ENCODE measurements around the gene NR6A1. TPM values are rescaled to one million over a fixed set of nuclear protein-coding genes. Genes with fewer than 3 reads are reported as not detected.

Gene NR6A1
- polyA plus RNA-seq, 2 donors, result 0.68 to 1.4 TPM

DNA sequence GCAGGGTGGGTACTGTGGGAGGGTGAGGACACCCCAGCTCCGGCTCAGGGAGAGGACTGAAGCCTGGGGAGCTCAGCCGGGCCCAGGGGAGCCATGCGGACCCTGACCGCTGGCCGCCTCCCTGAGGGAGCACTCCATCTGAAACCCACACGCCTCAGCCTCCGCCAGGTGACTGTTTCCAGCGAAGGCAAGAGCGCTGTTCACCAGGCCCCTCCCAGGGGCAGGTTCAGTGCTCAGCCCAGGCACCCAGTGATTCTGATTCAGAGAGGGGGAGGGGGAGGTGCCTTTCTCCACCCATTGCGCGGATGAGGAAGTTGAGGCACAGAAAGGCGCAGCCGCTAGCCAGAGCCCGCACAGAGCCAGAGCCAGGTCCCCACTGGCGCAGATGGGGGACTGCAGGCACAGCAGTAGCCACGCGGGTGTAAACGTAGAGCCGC lies 293.9 kb downstream of the NR6A1 start:
- no peaks in the 10 kb centered on the region for H3K9me3 ChIP-seq (ENCODE audit: control insufficient read depth in 2 of 2, insufficient read depth in 1 of 2, low read depth in 1 of 2, low read length in 1 of 2)
- H3K36me3 ChIP-seq (ENCODE audit: control insufficient read depth in 2 of 2, insufficient read depth in 2 of 2, low read length in 1 of 2), result no peaks in the 10 kb centered on the region
- H3K4me3 ChIP-seq (ENCODE audit: low read depth in 1 of 2, low read length in 2 of 2), result peak overlapping the region in 1 of 2 donors; percentile 9
- peaks cover 0 to 9% of the 10 kb centered on the region in 2 donors for H3K27me3 ChIP-seq (ENCODE audit: control insufficient read depth in 1 of 2, insufficient read depth in 2 of 2, low read length in 2 of 2)
- WGBS, 2 donors, result 25 to 28% methylated on average over 19 of the region's 19 CpGs
- H3K27ac ChIP-seq (ENCODE audit: low read depth in 2 of 2, low read length in 1 of 2), result no peak overlapping the region
- H3K4me1 ChIP-seq (ENCODE audit: control insufficient read depth in 2 of 2, insufficient read depth in 2 of 2, low read length in 1 of 2), result no peaks in the 10 kb centered on the region

DNA sequence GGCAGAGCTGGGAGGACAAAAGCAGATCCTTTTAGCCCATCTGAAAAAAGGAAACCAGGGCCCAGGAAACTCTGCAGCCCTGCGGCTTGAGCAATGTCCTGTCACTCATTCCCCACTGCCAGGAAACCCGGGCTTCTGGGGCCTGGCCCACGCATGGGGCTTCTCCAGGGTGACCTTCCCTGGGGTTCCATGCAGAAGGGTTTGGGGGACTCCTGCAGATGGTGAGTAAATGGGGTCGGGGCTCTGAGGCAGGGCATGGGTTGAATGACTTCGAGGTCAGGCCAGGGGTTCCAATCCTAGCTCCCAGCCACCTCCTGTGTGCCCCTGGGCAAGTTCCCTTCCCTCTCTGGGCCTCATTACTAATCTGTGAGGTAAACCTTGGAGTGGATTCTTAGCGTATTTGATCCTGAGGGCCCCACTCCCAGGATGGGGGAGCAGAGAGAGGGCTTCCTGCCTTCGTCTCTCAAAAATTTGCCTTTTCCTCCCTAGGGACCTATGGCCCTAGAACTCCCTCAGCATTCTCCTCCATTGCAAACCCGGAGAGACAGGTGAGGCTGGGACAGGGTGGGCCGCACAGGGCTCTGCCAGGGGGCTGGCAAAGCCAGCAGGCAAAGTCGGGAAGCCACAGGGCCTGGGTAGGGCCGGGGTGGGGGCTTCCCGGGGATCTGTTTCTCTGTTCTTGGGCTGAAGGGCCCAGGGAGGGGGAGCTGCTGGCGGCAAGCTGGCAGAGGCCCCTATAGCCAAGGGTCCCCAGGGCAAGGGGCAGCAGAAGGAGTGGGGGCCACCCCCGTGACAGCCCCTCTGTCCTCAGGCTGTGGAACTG lies 295.0 kb downstream of the NR6A1 start:
- WGBS, 2 donors, result 71 to 77% methylated on average over 13 to 14 of the region's 14 CpGs
- H3K27ac ChIP-seq (ENCODE audit: low read depth in 2 of 2, low read length in 1 of 2), result no peak overlapping the region
- H3K27me3 ChIP-seq (ENCODE audit: control insufficient read depth in 1 of 2, insufficient read depth in 2 of 2, low read length in 2 of 2), result peaks cover 0 to 9% of the 10 kb centered on the region in 2 donors
- H3K4me1 ChIP-seq (ENCODE audit: control insufficient read depth in 2 of 2, insufficient read depth in 2 of 2, low read length in 1 of 2), result no peaks in the 10 kb centered on the region
- no peaks in the 10 kb centered on the region for H3K9me3 ChIP-seq (ENCODE audit: control insufficient read depth in 2 of 2, insufficient read depth in 1 of 2, low read depth in 1 of 2, low read length in 1 of 2)
- no peaks in the 10 kb centered on the region for H3K36me3 ChIP-seq (ENCODE audit: control insufficient read depth in 2 of 2, insufficient read depth in 2 of 2, low read length in 1 of 2)
- H3K4me3 ChIP-seq (ENCODE audit: low read depth in 1 of 2, low read length in 2 of 2), result no peak overlapping the region

DNA sequence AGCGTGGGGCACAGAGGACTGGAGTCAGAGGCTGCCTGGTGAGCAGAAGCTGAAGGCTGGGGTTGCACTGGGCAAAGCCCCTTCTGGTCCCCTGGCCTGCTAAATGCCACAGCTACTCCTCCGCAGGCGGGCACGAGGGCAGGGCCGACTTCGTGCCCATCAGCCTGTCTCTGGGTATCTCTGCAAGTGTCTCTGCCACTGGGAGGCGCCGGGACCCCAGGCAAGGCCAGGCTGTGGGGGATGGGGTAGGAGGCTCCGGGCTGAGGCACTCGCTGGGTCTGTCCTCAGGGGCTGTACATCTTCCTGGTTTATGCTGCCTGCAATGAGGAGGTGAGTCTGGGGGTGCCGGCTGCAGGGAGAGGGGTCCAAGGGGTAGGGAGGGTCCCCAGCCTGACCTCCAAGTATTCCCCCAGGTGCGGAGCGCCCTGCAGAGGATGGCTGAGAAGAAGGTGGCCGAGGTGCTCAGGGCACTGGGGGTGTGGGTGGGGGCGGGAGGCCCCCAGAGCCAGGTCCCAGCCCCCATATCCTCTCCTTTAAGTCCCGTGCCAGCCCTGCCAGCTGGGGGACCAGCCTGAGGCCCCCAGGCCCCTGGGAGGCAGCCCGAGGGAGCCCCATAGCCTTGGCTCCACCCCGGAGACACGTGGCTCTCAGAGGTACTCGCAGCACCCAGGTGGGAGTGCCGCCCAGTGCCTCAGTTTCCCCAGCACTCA lies 295.8 kb downstream of the NR6A1 start:
- no peaks in the 10 kb centered on the region for H3K9me3 ChIP-seq (ENCODE audit: control insufficient read depth in 2 of 2, insufficient read depth in 1 of 2, low read depth in 1 of 2, low read length in 1 of 2)
- WGBS, 2 donors, result 73 to 78% methylated on average over 20 to 21 of the region's 21 CpGs
- H3K4me1 ChIP-seq (ENCODE audit: control insufficient read depth in 2 of 2, insufficient read depth in 2 of 2, low read length in 1 of 2), result no peaks in the 10 kb centered on the region
- H3K4me3 ChIP-seq (ENCODE audit: low read depth in 1 of 2, low read length in 2 of 2), result no peak overlapping the region
- no peaks in the 10 kb centered on the region for H3K36me3 ChIP-seq (ENCODE audit: control insufficient read depth in 2 of 2, insufficient read depth in 2 of 2, low read length in 1 of 2)
- H3K27me3 ChIP-seq (ENCODE audit: control insufficient read depth in 1 of 2, insufficient read depth in 2 of 2, low read length in 2 of 2), result peaks cover 0 to 9% of the 10 kb centered on the region in 2 donors
- H3K27ac ChIP-seq (ENCODE audit: low read depth in 2 of 2, low read length in 1 of 2), result no peak overlapping the region

DNA sequence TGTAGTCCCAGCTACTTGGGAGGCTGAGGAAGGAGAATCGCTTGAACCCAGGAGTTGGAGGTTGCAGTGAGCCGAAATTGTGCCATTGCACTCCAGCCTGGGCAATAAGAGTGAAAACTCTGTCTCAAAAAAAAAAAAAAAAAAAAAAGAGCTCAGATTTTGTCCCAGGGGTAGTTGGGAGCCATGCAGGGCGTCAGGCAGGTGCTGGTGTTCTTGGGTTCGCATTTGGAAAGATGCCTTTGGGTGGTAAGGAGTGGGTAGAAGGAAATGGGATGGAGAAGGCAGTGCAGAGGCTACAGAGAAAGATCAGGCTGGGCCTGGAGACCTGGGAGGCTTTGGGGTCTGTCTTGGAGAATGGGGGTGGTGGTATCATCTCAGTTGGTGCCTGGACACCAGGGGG lies 297.0 kb downstream of the NR6A1 start:
- Histone ChIP-seq H3K27ac (ENCODE audit: low read depth in 2 of 2, low read length in 1 of 2) (no peak overlapping the region), H3K27me3 (ENCODE audit: control insufficient read depth in 1 of 2, insufficient read depth in 2 of 2, low read length in 2 of 2) (peaks cover 0 to 9% of the 10 kb centered on the region in 2 donors), H3K9me3 (ENCODE audit: control insufficient read depth in 2 of 2, insufficient read depth in 1 of 2, low read depth in 1 of 2, low read length in 1 of 2) (no peaks in the 10 kb centered on the region), H3K4me1 (ENCODE audit: control insufficient read depth in 2 of 2, insufficient read depth in 2 of 2, low read length in 1 of 2) (no peaks in the 10 kb centered on the region), H3K4me3 (ENCODE audit: low read depth in 1 of 2, low read length in 2 of 2) (no peak overlapping the region), H3K36me3 (ENCODE audit: control insufficient read depth in 2 of 2, insufficient read depth in 2 of 2, low read length in 1 of 2) (no peaks in the 10 kb centered on the region)
- 79 to 90% methylated on average over 4 of the region's 4 CpGs for WGBS, 2 donors

DNA sequence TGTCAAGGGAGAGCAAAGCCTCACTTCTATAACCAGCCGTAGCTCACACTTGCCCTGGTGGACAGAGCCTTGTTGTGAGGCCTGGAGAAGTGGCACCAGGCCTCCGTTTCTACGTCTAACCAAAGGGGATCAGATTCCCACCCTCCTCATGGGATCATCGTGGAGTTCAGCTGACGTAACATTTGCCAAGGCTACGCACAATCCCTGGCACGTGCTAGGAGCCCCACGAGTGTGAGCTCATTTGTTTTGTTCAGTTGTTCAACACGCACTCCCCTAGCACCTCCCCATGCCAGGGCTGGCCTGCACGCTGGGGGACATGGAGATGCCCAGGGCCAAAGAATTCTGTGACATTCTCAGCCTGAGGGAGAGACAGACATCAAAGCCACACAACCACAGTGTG lies 297.8 kb downstream of the NR6A1 start:
- Histone ChIP-seq H3K27ac (ENCODE audit: low read depth in 2 of 2, low read length in 1 of 2) (no peak overlapping the region), H3K4me3 (ENCODE audit: low read depth in 1 of 2, low read length in 2 of 2) (no peak overlapping the region), H3K4me1 (ENCODE audit: control insufficient read depth in 2 of 2, insufficient read depth in 2 of 2, low read length in 1 of 2) (no peaks in the 10 kb centered on the region), H3K9me3 (ENCODE audit: control insufficient read depth in 2 of 2, insufficient read depth in 1 of 2, low read depth in 1 of 2, low read length in 1 of 2) (no peaks in the 10 kb centered on the region), H3K27me3 (ENCODE audit: control insufficient read depth in 1 of 2, insufficient read depth in 2 of 2, low read length in 2 of 2) (peaks cover 0 to 9% of the 10 kb centered on the region in 2 donors), H3K36me3 (ENCODE audit: control insufficient read depth in 2 of 2, insufficient read depth in 2 of 2, low read length in 1 of 2) (no peaks in the 10 kb centered on the region)
- 77 to 81% methylated on average over 10 of the region's 10 CpGs for WGBS, 2 donors

DNA sequence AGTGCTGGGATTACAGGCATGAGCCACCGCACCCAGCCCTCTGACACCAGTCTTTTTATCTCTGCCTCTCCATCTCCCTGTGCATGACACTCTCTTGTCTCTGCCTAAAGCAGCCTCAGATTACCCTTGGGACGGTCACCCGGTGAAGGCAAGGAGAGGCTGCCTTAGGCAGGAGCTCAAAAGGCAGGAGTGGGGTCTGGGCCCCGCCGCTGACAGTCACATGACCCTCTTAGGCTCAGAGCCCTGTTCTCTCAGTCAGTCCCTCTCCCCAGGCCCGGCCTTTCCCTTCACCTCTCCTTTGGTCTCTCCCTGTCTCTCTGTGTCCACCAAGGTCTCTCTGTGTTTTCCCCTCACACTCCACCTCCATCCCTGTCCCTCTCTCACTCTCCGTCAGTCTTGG lies 298.3 kb downstream of the NR6A1 start:
- no peaks in the 10 kb centered on the region for H3K9me3 ChIP-seq (ENCODE audit: control insufficient read depth in 2 of 2, insufficient read depth in 1 of 2, low read depth in 1 of 2, low read length in 1 of 2)
- no peaks in the 10 kb centered on the region for H3K4me1 ChIP-seq (ENCODE audit: control insufficient read depth in 2 of 2, insufficient read depth in 2 of 2, low read length in 1 of 2)
- H3K4me3 ChIP-seq (ENCODE audit: low read depth in 1 of 2, low read length in 2 of 2), result no peak overlapping the region
- WGBS, 2 donors, result 75 to 82% methylated on average over 7 of the region's 7 CpGs
- H3K27me3 ChIP-seq (ENCODE audit: control insufficient read depth in 1 of 2, insufficient read depth in 2 of 2, low read length in 2 of 2), result peaks cover 0 to 4% of the 10 kb centered on the region in 2 donors
- no peak overlapping the region for H3K27ac ChIP-seq (ENCODE audit: low read depth in 2 of 2, low read length in 1 of 2)
- H3K36me3 ChIP-seq (ENCODE audit: control insufficient read depth in 2 of 2, insufficient read depth in 2 of 2, low read length in 1 of 2), result no peaks in the 10 kb centered on the region

DNA sequence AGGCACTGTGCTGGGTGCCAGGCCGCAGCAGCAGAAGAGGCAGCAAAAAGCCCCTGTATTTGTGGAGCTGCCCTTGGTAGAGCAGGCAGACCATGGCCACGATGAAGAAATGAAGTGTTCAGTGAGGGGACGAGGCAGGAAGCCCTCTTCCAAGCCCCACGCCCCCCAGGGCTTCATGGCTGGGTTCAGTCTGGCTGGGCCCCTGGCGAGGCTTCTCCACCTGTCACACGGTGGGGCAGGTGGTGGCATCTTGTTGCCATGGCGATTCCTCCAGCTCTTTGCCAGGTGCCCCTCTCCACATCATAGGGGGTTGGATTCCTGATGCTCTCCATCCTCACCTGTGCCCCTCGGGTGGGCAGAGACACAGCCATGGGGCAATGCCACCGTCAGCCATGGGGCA lies 299.4 kb downstream of the NR6A1 start:
- Histone ChIP-seq H3K27ac (ENCODE audit: low read depth in 2 of 2, low read length in 1 of 2) (no peak overlapping the region), H3K27me3 (ENCODE audit: control insufficient read depth in 1 of 2, insufficient read depth in 2 of 2, low read length in 2 of 2) (no peaks in the 10 kb centered on the region), H3K9me3 (ENCODE audit: control insufficient read depth in 2 of 2, insufficient read depth in 1 of 2, low read depth in 1 of 2, low read length in 1 of 2) (no peaks in the 10 kb centered on the region), H3K36me3 (ENCODE audit: control insufficient read depth in 2 of 2, insufficient read depth in 2 of 2, low read length in 1 of 2) (no peaks in the 10 kb centered on the region), H3K4me3 (ENCODE audit: low read depth in 1 of 2, low read length in 2 of 2) (no peak overlapping the region), H3K4me1 (ENCODE audit: control insufficient read depth in 2 of 2, insufficient read depth in 2 of 2, low read length in 1 of 2) (no peaks in the 10 kb centered on the region)
- 74 to 75% methylated on average over 9 of the region's 9 CpGs for WGBS, 2 donors

DNA sequence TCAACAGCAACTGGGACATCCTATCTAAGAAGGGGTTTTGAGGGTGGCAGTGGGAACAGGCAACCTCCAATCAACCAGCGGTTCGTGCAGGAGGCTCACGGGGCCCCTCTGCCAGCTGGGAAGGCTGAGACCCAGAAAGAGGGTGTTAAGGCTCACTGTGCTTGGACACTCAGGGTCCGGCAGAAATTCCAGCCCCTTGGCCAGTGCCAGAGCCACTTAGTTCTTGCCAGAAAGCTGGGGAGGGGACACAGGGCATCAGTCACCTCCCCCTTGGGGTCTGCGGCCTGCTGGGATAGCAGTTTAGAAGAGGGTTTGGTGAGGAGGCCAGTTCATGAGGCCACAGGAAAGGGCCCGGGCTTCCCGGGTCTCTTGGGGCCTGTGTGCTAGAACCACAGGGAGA lies 300.4 kb downstream of the NR6A1 start:
- Histone ChIP-seq H3K4me1 (ENCODE audit: control insufficient read depth in 2 of 2, insufficient read depth in 2 of 2, low read length in 1 of 2) (no peaks in the 10 kb centered on the region), H3K9me3 (ENCODE audit: control insufficient read depth in 2 of 2, insufficient read depth in 1 of 2, low read depth in 1 of 2, low read length in 1 of 2) (no peaks in the 10 kb centered on the region), H3K27me3 (ENCODE audit: control insufficient read depth in 1 of 2, insufficient read depth in 2 of 2, low read length in 2 of 2) (no peaks in the 10 kb centered on the region), H3K4me3 (ENCODE audit: low read depth in 1 of 2, low read length in 2 of 2) (no peak overlapping the region), H3K27ac (ENCODE audit: low read depth in 2 of 2, low read length in 1 of 2) (no peak overlapping the region), H3K36me3 (ENCODE audit: control insufficient read depth in 2 of 2, insufficient read depth in 2 of 2, low read length in 1 of 2) (no peaks in the 10 kb centered on the region)
- 86 to 88% methylated on average over 7 of the region's 7 CpGs for whole genome bisulfite sequencing, 2 donors

DNA sequence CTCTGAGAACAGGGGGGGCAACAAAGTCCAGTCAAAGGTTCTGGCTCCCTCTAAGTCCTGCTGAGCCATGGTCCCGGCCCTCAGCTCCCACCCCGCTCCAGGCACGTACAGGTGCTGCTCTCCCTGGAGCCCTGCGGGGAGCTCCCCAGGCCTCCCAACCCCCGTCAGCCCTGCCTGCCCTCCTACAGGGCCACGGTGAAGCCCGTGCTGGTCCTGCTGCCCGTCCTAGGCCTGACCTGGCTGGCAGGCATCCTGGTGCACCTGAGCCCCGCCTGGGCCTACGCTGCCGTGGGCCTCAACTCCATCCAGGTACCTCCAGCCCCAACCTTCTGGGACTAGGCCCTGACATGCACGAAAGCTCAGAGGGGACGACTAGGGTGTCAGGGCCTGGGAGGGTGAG lies 300.8 kb downstream of the NR6A1 start:
- Histone ChIP-seq H3K4me3 (ENCODE audit: low read depth in 1 of 2, low read length in 2 of 2) (no peak overlapping the region), H3K27me3 (ENCODE audit: control insufficient read depth in 1 of 2, insufficient read depth in 2 of 2, low read length in 2 of 2) (no peaks in the 10 kb centered on the region), H3K4me1 (ENCODE audit: control insufficient read depth in 2 of 2, insufficient read depth in 2 of 2, low read length in 1 of 2) (no peaks in the 10 kb centered on the region), H3K27ac (ENCODE audit: low read depth in 2 of 2, low read length in 1 of 2) (no peak overlapping the region), H3K9me3 (ENCODE audit: control insufficient read depth in 2 of 2, insufficient read depth in 1 of 2, low read depth in 1 of 2, low read length in 1 of 2) (no peaks in the 10 kb centered on the region), H3K36me3 (ENCODE audit: control insufficient read depth in 2 of 2, insufficient read depth in 2 of 2, low read length in 1 of 2) (no peaks in the 10 kb centered on the region)
- 82 to 83% methylated on average over 13 of the region's 13 CpGs for WGBS, 2 donors

All from esophagus (tissue), 2 donors.